Measurements from ENCODE around the gene SMIM11.
"Not testable (repeated sequence)": the region's sequence is repeated elsewhere in the genome, so short reads cannot be mapped to it uniquely, and the experiment has no call there.

Gene SMIM11

DNA sequence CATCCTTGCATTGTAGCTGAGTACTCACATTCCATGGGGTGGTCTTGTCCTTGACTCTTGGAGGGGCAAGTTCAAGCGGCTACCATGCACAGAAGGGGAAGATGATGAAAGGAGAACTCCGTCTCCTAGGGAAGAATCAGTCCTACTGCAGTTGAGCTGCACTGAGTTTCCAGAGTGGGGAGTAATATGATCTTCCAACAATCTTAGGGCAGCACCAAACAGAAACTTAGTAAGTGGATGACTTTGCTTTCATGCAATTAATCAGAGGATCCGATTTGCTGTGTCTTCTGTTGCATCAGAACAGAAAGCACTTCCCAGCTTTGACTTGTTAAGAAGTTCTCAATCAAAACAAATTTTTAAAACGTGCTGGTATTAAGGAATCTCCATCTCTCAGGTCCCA is 48.5 kb downstream of the SMIM11 start, which contains the start of gene SMIM34:
Gene SMIM34, minus strand, starts transcription at position 147 of the 400 bp plus-strand sequence. Its CDS starts 112 bp downstream, at position 35.
- not testable (repeated sequence) for DNase-seq (ENCODE audit: low read depth in 2 of 2)

DNA sequence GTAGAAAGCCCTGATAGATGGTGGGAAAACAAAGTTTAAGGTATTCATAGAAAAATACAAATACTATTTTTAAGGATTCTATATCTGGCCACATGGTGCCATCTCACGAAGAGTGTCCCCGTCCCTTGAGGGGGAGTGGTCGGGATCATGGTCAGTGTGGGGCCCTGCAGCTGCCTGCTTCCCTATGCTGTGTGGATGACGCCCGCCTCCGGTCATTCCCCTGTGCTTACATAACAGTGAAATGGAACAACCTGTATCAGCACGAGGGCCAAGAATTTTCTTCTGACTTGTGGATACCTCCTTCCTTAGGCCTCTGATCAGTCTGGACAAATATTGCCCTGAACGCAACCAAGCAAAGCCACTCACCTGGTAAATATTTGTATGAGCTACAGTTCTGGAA is 52.0 kb downstream of the SMIM11 start:
- not testable (repeated sequence) for DNase-seq (ENCODE audit: low read depth in 2 of 2)

DNA sequence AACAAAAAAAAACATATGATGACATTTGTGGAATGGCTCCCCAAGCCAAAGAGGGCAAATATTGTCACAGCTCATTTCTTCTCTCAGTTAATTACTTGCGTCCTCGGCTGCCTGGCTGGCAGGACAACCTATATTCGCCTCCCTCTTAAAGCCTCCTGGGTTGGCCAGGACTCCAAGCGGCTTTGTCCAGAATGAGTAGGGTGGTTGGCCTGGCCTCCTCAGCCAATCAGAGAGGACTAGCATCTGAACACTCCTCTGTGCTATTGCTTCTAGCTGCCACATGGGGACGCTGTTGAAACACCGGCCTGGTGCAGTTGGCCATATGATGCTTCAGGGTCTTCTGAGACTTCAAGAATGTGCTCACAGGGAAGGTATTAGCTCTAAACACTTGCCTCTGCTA is 53.1 kb downstream of the SMIM11 start:
- not testable (repeated sequence) for DNase-seq (ENCODE audit: low read depth in 2 of 2)

DNA sequence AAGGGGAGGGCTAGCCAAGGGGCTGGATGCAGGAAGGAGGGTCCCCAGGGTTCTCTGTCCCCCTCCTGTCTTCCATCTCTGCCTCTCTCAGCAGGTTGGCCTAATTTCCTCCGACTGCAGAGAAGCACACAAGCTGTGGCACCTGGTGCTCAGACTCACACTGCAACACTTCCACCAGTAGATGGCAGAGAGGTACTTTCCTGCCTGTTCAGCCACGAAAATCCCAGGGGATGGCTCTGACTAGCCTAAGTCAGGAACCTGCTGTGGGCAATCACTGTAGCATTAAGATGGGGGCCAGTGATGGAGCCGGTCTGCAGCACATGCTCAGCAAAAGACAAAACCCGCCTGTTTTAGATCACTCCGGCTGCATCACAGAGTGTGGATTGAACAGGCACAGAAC is 54.4 kb downstream of the SMIM11 start:
- not testable (repeated sequence) for DNase-seq (ENCODE audit: low read depth in 2 of 2)

Data from stimulated activated CD8-positive, alpha-beta memory T cell treated with anti-CD3 and anti-CD28 coated beads, Interleukin-2, amount 100 ng/mL, for 48 hours (primary cell).